Measurements from ENCODE around the gene SSH3. TPM values are rescaled to one million over a fixed set of nuclear protein-coding genes. Genes with fewer than 3 reads are reported as not detected.
A peak's percentile ranks its signal among the peaks of the same experiment; 100 is the strongest.

Gene SSH3
- total RNA-seq, 1 experiment from 2014 or later = 73.0 TPM

- H3K4me1 Mint-ChIP-seq (ENCODE audit: low read depth, unreplicated experiment) = peaks cover 10% of the 10 kb centered on the region
- no peaks in the 10 kb centered on the region for H3K27me3 Mint-ChIP-seq (ENCODE audit: unreplicated experiment)
- H3K36me3 Mint-ChIP-seq (ENCODE audit: insufficient read depth, unreplicated experiment) = peaks cover 64% of the 10 kb centered on the region
- TF ChIP-seq CTCF (IDR thresholded peaks at IDR 0.05; ENCODE audit: unreplicated experiment) = no peak
- no peak overlapping the region for H3K27ac Mint-ChIP-seq (ENCODE audit: unreplicated experiment)
- CTCF ChIA-PET = interaction anchor here (0.7 to 2.7 kb wide), 8 partner anchors 9 to 448 kb away, joined by 3 to 15 read pairs (median 4); partner anchors contain the start of gene ANKRD13D
- TSS peak; percentile 43 for BruUV-seq (replicated peaks)
- no peaks in the 10 kb centered on the region for H3K9me3 Mint-ChIP-seq (ENCODE audit: low read depth, unreplicated experiment)
- intact Hi-C loops (cut with micrococcal nuclease; ENCODE audit: unreplicated experiment) = loop anchor here (5.0 kb wide), 1 partner anchor 157 kb away; no protein-coding TSS in a partner anchor
- DNase-seq = peak; percentile 60
- peak overlapping the region; percentile 70 for H3K4me3 Mint-ChIP-seq (ENCODE audit: low read depth, unreplicated experiment)
Observed at GRCh38 chr11:67303835-67304411, 593 bp downstream of the SSH3 start.

- no peak for TF ChIP-seq CTCF (IDR thresholded peaks at IDR 0.05; ENCODE audit: unreplicated experiment)
- Mint-ChIP-seq H3K4me3 (ENCODE audit: low read depth, unreplicated experiment) (peak overlapping the region; percentile 70), H3K27me3 (ENCODE audit: unreplicated experiment) (no peaks in the 10 kb centered on the region), H3K27ac (ENCODE audit: unreplicated experiment) (no peak overlapping the region), H3K9me3 (ENCODE audit: low read depth, unreplicated experiment) (no peaks in the 10 kb centered on the region), H3K36me3 (ENCODE audit: insufficient read depth, unreplicated experiment) (peaks cover 65% of the 10 kb centered on the region), H3K4me1 (ENCODE audit: low read depth, unreplicated experiment) (peaks cover 10% of the 10 kb centered on the region)
- DNase-seq = no peak
- BruUV-seq (replicated peaks) = no TSS peak
- intact Hi-C loops (cut with micrococcal nuclease; ENCODE audit: unreplicated experiment) = loop anchor here (5.0 kb wide), 1 partner anchor 157 kb away; no protein-coding TSS in a partner anchor
- CTCF ChIA-PET = interaction anchor here (0.6 to 2.7 kb wide), 5 partner anchors 8 to 77 kb away, joined by 3 to 15 read pairs (median 3); partner anchors contain the start of gene ANKRD13D
Observed at GRCh38 chr11:67304511-67305113, 1.3 kb downstream of the SSH3 start.

GRCh38 chr11:67306769-67307544 lies 3.6 kb downstream of the SSH3 start:
- H3K4me1 Mint-ChIP-seq (ENCODE audit: low read depth, unreplicated experiment) = peaks cover 10% of the 10 kb centered on the region
- no peaks in the 10 kb centered on the region for H3K27me3 Mint-ChIP-seq (ENCODE audit: unreplicated experiment)
- H3K9me3 Mint-ChIP-seq (ENCODE audit: low read depth, unreplicated experiment) = no peaks in the 10 kb centered on the region
- H3K36me3 Mint-ChIP-seq (ENCODE audit: insufficient read depth, unreplicated experiment) = peaks cover 73% of the 10 kb centered on the region
- H3K27ac Mint-ChIP-seq (ENCODE audit: unreplicated experiment) = no peak overlapping the region
- H3K4me3 Mint-ChIP-seq (ENCODE audit: low read depth, unreplicated experiment) = no peak overlapping the region
- no peak for TF ChIP-seq CTCF (IDR thresholded peaks at IDR 0.05; ENCODE audit: unreplicated experiment)
- no peak for DNase-seq
- no TSS peak for BruUV-seq (replicated peaks)
- CTCF ChIA-PET = interaction anchor here (0.7 kb wide), 1 partner anchor 47 kb away, joined by 3 read pairs; no protein-coding TSS in a partner anchor
- intact Hi-C loops (cut with micrococcal nuclease; ENCODE audit: unreplicated experiment) = no loop called here

GRCh38 chr11:67307545-67308001 lies 4.2 kb downstream of the SSH3 start:
- peaks cover 71% of the 10 kb centered on the region for H3K36me3 Mint-ChIP-seq (ENCODE audit: insufficient read depth, unreplicated experiment)
- peaks cover 15% of the 10 kb centered on the region for H3K4me1 Mint-ChIP-seq (ENCODE audit: low read depth, unreplicated experiment)
- DNase-seq = no peak
- CTCF ChIA-PET = no interaction called here
- no peak for TF ChIP-seq CTCF (IDR thresholded peaks at IDR 0.05; ENCODE audit: unreplicated experiment)
- no peaks in the 10 kb centered on the region for H3K9me3 Mint-ChIP-seq (ENCODE audit: low read depth, unreplicated experiment)
- H3K4me3 Mint-ChIP-seq (ENCODE audit: low read depth, unreplicated experiment) = no peak overlapping the region
- no peak overlapping the region for H3K27ac Mint-ChIP-seq (ENCODE audit: unreplicated experiment)
- H3K27me3 Mint-ChIP-seq (ENCODE audit: unreplicated experiment) = no peaks in the 10 kb centered on the region
- intact Hi-C loops (cut with micrococcal nuclease; ENCODE audit: unreplicated experiment) = no loop called here
- BruUV-seq (replicated peaks) = no TSS peak
